ENCODE data around the gene GPR35.

DNA sequence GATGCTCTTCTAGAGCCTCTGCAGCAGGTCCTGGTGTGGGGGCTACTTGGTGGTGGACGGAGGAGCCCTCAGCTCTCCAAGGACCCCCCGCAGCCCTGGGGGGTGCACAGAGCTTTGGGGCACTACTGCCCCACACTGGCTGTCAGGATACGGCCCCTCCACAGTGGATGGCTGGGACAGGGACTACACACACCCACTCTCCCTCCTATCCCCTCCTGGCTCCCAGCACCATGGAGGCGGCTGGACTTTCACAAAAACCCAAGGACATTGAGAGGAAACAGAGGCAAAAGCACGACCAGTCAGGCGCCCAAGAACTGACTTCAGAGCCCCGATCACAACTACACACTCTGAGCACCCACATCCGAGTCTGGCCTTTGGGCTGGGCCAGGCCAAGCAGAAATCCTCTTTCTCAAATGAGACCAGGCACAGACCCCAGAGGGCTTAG, 12.6 kb downstream of the GPR35 start:
- TF ChIP-seq, protein P1, sequence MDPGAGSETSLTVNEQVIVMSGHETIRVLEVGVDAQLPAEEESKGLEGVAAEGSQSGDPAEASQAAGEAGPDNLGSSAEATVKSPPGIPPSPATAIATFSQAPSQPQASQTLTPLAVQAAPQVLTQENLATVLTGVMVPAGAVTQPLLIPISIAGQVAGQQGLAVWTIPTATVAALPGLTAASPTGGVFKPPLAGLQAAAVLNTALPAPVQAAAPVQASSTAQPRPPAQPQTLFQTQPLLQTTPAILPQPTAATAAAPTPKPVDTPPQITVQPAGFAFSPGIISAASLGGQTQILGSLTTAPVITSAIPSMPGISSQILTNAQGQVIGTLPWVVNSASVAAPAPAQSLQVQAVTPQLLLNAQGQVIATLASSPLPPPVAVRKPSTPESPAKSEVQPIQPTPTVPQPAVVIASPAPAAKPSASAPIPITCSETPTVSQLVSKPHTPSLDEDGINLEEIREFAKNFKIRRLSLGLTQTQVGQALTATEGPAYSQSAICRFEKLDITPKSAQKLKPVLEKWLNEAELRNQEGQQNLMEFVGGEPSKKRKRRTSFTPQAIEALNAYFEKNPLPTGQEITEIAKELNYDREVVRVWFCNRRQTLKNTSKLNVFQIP (CRISPR knock-in tag; IDR thresholded peaks at IDR 0.05; ENCODE audit: borderline replicate concordance, low read depth): no peak
- no peak for TF ChIP-seq RARB (CRISPR knock-in tag; IDR thresholded peaks at IDR 0.05)
- no peak for TF ChIP-seq SNAI2 (CRISPR knock-in tag; IDR thresholded peaks at IDR 0.05)
- TF ChIP-seq, protein P2, sequence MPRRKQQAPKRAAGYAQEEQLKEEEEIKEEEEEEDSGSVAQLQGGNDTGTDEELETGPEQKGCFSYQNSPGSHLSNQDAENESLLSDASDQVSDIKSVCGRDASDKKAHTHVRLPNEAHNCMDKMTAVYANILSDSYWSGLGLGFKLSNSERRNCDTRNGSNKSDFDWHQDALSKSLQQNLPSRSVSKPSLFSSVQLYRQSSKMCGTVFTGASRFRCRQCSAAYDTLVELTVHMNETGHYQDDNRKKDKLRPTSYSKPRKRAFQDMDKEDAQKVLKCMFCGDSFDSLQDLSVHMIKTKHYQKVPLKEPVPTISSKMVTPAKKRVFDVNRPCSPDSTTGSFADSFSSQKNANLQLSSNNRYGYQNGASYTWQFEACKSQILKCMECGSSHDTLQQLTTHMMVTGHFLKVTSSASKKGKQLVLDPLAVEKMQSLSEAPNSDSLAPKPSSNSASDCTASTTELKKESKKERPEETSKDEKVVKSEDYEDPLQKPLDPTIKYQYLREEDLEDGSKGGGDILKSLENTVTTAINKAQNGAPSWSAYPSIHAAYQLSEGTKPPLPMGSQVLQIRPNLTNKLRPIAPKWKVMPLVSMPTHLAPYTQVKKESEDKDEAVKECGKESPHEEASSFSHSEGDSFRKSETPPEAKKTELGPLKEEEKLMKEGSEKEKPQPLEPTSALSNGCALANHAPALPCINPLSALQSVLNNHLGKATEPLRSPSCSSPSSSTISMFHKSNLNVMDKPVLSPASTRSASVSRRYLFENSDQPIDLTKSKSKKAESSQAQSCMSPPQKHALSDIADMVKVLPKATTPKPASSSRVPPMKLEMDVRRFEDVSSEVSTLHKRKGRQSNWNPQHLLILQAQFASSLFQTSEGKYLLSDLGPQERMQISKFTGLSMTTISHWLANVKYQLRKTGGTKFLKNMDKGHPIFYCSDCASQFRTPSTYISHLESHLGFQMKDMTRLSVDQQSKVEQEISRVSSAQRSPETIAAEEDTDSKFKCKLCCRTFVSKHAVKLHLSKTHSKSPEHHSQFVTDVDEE (CRISPR knock-in tag; IDR thresholded peaks at IDR 0.05): no peak
- no peak for TF ChIP-seq ZFP30 (CRISPR knock-in tag; IDR thresholded peaks at IDR 0.05)
- no peak for TF ChIP-seq ZC3H10 (CRISPR knock-in tag; IDR thresholded peaks at IDR 0.05)
